ENCODE data around the gene ARHGEF40.
A peak's percentile ranks its signal among the peaks of the same experiment; 100 is the strongest.
"Not testable (repeated sequence)": the region's sequence is repeated elsewhere in the genome, so short reads cannot be mapped to it uniquely, and the experiment has no call there.

Gene ARHGEF40

GRCh38 chr14:21039585-21040369, 30.3 kb upstream of the ARHGEF40 start:
- DNase-seq (ENCODE audit: insufficient read length, low spot score) (peak; percentile 52), FAIRE-seq (no peak)

- no peak for DNase-seq (ENCODE audit: insufficient read length, low spot score)
- no peak for FAIRE-seq
Observed at GRCh38 chr14:21040370-21040925, 29.7 kb upstream of the ARHGEF40 start.

DNA sequence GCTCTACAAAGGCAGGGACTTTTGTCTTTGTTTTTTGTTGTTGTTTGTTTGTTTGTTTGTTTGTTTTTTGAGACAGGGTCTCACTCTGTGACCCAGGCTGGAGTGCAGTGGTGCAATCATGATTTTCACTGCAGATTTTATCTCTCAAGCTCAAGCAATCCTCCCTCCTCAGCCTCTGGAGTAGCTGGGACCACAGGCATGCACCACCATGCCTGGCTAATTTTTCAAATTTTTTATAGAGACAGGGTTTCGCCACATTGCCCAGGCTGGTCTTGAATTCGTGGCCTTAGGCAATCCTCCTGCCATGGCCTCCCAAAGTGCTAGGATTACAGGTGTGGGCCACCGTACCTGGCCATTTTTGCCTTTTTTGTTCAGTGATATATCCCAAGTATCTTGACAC, 29.2 kb upstream of the ARHGEF40 start:
- DNase-seq (ENCODE audit: insufficient read length, low spot score); FAIRE-seq: not testable (repeated sequence)

DNA sequence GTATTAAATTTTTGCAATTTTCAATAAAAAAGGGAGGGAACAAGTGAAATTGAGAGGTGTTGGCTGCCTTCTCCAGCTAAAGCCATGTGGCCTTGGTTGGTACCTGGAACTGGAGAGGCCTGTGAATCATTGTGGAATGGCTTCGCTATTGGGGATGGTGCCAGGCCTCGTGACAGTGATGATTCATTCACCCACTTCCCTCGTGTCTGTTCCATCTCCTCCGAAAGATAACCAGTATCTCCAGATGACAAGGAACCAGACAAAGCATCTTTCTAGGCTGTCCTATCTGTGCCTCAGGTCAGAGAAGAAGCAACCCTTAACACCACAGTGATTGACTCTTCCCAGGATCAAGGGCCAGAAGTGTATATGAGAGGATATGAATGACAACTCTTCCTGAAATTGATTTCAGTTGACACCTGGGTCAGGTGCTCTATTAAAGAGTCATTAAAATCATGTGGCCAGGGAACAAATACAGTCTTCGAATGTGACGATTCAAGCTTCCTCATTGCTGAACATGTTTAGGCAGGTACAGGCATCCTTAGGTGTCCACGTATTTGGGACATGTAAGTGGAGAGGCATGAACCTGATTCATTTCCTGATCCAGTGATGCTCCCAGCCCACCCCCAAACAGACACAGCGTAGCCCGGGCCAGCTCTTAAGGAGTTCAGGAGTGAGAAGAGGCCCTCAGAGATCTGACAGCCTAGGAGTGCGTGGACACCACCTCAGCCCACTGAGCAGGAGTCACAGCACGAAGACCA, 28.2 kb upstream of the ARHGEF40 start, which contains the start of gene RNASE7:
TSS of gene RNASE7 (plus strand) at position 687 of the 758 bp plus-strand sequence. CDS start 631 bp downstream, outside the sequence.
- DNase-seq (ENCODE audit: insufficient read length, low spot score), result no peak
- no peak for FAIRE-seq

- no peak for DNase-seq (ENCODE audit: insufficient read length, low spot score)
- no peak for FAIRE-seq
Observed at GRCh38 chr14:21042918-21043317, 27.2 kb upstream of the ARHGEF40 start.

GRCh38 chr14:21043387-21043973, 26.6 kb upstream of the ARHGEF40 start:
- DNase-seq (ENCODE audit: insufficient read length, low spot score), result no peak
- no peak for FAIRE-seq

GRCh38 chr14:21043974-21044618, 26.0 kb upstream of the ARHGEF40 start:
- FAIRE-seq, result no peak
- DNase-seq (ENCODE audit: insufficient read length, low spot score), result no peak

DNA sequence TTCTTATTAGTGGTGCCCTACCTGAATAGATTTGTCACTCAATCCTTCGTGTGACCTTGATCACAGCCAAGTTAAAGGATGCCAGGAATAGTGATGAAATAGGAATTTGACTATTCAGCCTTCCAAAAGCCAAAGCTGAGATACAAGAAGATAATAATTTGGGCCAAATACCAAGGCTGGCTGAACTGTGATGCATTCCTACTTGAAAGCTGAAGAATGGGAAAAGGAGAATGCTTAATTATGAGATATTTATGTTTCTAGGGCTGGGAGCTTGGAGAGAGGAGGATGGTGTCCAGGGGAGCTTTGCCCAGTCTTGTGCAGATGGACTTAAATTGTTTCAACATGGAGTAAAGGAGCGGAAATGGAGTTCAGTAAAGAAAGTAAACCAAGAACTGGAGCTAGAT, 22.7 kb upstream of the ARHGEF40 start:
- FAIRE-seq (no peak), DNase-seq (ENCODE audit: insufficient read length, low spot score) (no peak)

DNA sequence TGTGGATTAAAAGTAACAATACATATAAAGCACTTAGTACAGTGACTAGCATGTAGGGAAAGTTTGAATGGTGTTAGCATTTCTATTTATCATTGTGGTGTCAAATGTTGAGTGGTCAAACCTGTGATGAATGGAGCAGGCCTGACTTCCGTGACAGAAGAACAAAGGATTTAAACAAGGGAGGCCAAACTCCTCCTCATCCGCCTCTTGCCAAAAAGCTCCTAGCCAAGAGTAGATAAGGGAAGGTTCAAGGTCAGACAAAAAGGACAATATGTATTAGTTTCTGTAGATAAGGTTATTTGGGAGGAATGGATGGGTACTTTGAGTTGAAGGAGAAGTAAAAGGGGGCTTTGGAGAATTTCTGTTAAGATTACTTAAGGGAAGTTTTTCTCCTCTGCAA, 21.5 kb upstream of the ARHGEF40 start:
- DNase-seq (ENCODE audit: insufficient read length, low spot score), result no peak

GRCh38 chr14:21049271-21049673, 20.8 kb upstream of the ARHGEF40 start:
- FAIRE-seq (no peak), DNase-seq (ENCODE audit: insufficient read length, low spot score) (no peak)

More for the DNA sequence above, 21.5 kb upstream of the ARHGEF40 start:
- FAIRE-seq, result no peak

DNA sequence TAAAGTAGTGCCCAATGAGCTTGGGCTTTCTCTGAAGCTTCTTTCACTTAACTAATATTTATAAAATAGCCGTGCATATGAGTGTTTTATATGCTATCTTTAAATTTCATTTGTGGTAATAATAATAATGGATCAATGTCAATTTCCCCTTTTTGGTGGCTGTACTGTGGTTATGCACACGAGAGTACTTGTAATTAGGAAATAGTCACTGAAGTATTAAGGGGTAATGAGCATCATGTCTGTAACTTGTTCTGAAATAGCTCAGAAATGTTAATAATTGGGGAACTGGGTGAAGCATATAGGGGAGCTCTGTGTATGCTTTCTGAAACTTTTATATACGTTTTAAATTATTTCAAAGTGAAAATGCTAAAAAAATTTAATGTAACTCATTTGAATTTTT, 19.5 kb upstream of the ARHGEF40 start:
- no peak for DNase-seq (ENCODE audit: insufficient read length, low spot score)
- FAIRE-seq, result no peak

DNA sequence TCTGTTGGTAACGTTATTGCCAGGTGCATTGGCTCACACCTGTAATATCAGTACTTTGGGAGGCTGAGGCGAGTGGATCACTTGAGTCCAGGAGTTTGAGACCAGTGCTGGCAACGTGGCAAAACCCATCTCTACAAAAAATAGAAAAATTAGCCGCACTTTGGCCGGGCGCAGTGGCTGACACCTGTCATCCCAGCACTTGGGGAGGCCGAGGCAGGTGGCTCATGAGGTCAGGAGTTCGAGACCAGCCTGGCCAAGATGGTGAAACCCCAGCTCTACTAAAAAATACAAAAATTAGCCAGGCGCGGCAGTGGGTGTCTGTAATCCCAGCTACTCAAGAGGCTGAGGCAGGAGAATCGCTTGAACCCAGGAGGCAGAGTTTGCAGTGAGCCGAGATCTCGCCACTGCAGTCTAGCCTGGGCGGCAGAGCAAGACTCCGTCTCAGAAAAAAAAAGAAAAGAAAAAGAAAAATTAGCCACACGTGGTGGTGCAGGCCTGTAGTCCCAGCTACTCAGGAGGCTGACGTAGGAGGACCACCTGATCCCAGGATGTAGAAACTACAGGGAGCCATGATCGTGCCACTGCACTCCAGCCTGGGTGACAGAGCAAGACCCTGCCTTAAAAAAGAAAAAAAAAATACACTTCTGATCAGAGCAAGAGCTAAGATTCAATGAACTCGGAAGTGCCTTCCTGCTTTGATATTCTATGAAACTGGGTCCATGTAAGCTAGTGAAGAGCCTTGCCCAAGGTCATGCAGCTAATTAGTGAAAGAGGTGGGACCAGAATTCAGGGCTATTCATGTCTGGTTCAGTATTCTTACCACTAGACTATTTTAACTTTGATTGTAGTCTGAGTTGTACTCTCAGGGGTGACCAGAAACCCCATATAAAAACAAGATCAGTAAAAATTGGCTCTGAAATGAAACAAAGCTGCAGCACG, 16.7 kb upstream of the ARHGEF40 start:
- DNase-seq (ENCODE audit: insufficient read length, low spot score) (no peak), FAIRE-seq (no peak)

GRCh38 chr14:21054123-21054767, 15.9 kb upstream of the ARHGEF40 start:
- DNase-seq (ENCODE audit: insufficient read length, low spot score) (no peak), FAIRE-seq (no peak)

DNA sequence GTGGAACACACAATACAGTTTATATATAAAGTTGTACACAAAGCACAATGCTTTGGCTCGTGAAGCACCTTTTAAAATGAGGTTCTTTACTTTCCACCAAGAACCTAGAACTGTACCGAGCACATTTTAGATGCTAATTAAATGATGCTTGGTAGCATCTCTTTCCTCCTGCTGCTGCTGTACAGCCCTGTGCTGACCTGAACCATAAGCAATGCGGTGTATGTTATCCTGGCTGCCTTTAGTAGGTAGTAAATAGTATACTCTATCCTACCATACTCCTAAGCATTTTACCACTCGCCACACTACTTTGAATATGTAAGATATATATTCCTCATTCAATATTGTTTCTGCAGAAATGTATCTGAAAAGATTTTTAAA, 15.3 kb upstream of the ARHGEF40 start:
- FAIRE-seq, result no peak
- no peak for DNase-seq (ENCODE audit: insufficient read length, low spot score)

GRCh38 chr14:21055432-21056117, 14.5 kb upstream of the ARHGEF40 start:
- no peak for DNase-seq (ENCODE audit: insufficient read length, low spot score)
- FAIRE-seq, result no peak

- DNase-seq (ENCODE audit: insufficient read length, low spot score), result no peak
- FAIRE-seq, result no peak
Observed at GRCh38 chr14:21056520-21057163, 13.5 kb upstream of the ARHGEF40 start.

- FAIRE-seq, result no peak
- DNase-seq (ENCODE audit: insufficient read length, low spot score), result no peak
Observed at GRCh38 chr14:21057803-21058675, 12.1 kb upstream of the ARHGEF40 start, which contains the start of gene RNASE8. Gene RNASE8 (plus strand): TSS chr14:21057822. CDS start chr14:21057893, 71 bp downstream.
